Measurements from ENCODE around the gene PPFIBP1.
A peak's percentile ranks its signal among the peaks of the same experiment; 100 is the strongest.
"Not testable (repeated sequence)": the region's sequence is repeated elsewhere in the genome, so short reads cannot be mapped to it uniquely, and the experiment has no call there.

PPFIBP1 gene

GRCh38 chr12:27652174-27652763 is 128.3 kb downstream of the PPFIBP1 start:
- H3K4me1 ChIP-seq: no peaks in the 10 kb centered on the region
- H3K36me3 ChIP-seq: peaks cover 4 to 27% (median 11%) of the 10 kb centered on the region in 3 donors
- H3K27me3 ChIP-seq: no peaks in the 10 kb centered on the region
- H3K4me3 ChIP-seq: no peak overlapping the region
- TF ChIP-seq CTCF (IDR thresholded peaks at IDR 0.05): peak; percentile 83 to 85
- peak in 1 of 2 donors; percentile 46 for DNase-seq
- intact Hi-C loops (cut with DNase I; ENCODE audit: low total_unique reads): loop anchor here (5.0 kb wide), 1 partner anchor 225 kb away; no protein-coding TSS in a partner anchor
- no peak overlapping the region for H3K27ac ChIP-seq
- no peaks in the 10 kb centered on the region for H3K9me3 ChIP-seq

DNA sequence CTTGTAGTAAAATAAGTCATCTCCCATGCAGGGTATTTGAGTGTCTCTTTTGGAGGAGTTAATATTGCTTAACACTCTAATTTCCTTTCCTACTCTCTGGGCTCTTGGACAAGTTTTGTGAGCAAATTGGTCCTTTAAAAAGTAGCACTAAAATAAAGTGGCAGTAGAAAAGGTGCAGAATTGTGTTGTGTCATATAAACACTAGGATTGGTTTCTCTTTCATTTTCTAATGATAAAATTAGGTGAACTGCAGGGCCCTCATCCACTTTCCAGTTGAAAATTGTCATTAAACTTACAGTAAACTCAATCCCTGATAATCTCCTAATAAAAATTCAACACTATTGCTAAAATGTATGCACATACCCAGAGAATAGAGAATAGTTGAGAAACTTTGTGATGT is 129.7 kb downstream of the PPFIBP1 start:
- H3K36me3 ChIP-seq: peaks cover 4 to 33% (median 7%) of the 10 kb centered on the region in 3 donors
- H3K27me3 ChIP-seq: no peaks in the 10 kb centered on the region
- H3K27ac ChIP-seq: no peak overlapping the region
- no peak overlapping the region for H3K4me3 ChIP-seq
- H3K4me1 ChIP-seq: no peaks in the 10 kb centered on the region
- DNase-seq: no peak
- TF ChIP-seq CTCF (IDR thresholded peaks at IDR 0.05): no peak
- intact Hi-C loops (cut with DNase I; ENCODE audit: low total_unique reads): loop anchor here (5.0 kb wide), 1 partner anchor 226 kb away; no protein-coding TSS in a partner anchor
- H3K9me3 ChIP-seq: no peaks in the 10 kb centered on the region

GRCh38 chr12:27655476-27655875 is 131.5 kb downstream of the PPFIBP1 start:
- peaks cover 0 to 27% (median 8%) of the 10 kb centered on the region in 3 donors for H3K36me3 ChIP-seq
- H3K4me1 ChIP-seq; DNase-seq; intact Hi-C loops (cut with DNase I; ENCODE audit: low total_unique reads); H3K9me3 ChIP-seq; H3K27me3 ChIP-seq; H3K4me3 ChIP-seq; H3K27ac ChIP-seq: not testable (repeated sequence)

GRCh38 chr12:27657296-27657695 is 133.3 kb downstream of the PPFIBP1 start:
- no peak for DNase-seq
- H3K36me3 ChIP-seq: peaks cover 7 to 37% (median 22%) of the 10 kb centered on the region in 3 donors
- H3K27me3 ChIP-seq: no peaks in the 10 kb centered on the region
- no peak overlapping the region for H3K4me3 ChIP-seq
- no peak for TF ChIP-seq CTCF (IDR thresholded peaks at IDR 0.05)
- intact Hi-C loops (cut with DNase I; ENCODE audit: low total_unique reads): no loop called here
- H3K27ac ChIP-seq: no peak overlapping the region
- no peaks in the 10 kb centered on the region for H3K4me1 ChIP-seq
- no peaks in the 10 kb centered on the region for H3K9me3 ChIP-seq

GRCh38 chr12:27665704-27666103 is 141.7 kb downstream of the PPFIBP1 start:
- no peak for TF ChIP-seq CTCF (IDR thresholded peaks at IDR 0.05)
- Histone ChIP-seq H3K4me3 (no peak overlapping the region), H3K27me3 (no peaks in the 10 kb centered on the region), H3K4me1 (peaks cover 0 to 26% (median 0%) of the 10 kb centered on the region in 4 donors), H3K27ac (no peak overlapping the region), H3K9me3 (no peaks in the 10 kb centered on the region), H3K36me3 (peaks cover 14 to 39% (median 33%) of the 10 kb centered on the region in 3 donors)
- DNase-seq: no peak
- intact Hi-C loops (cut with DNase I; ENCODE audit: low total_unique reads): no loop called here

DNA sequence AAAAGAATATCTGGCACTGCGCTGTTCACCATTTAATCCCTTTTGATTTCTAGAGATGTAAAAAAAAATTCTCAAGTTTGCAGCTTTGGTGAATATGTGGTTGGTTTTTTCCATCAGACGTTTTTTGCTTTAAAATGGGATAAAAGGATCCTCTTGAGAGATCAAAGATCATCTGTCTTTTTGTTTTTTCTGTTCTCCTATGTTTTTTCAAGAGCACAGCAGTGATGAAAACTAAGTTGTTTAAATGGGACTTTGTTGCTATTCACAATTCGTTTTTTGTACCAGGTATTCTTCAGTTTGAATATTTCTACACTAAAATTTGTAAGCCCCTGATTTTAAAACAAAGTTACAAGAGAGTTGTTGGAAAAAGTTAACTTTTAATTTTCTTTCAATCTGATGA is 142.5 kb downstream of the PPFIBP1 start:
- peaks cover 0 to 27% (median 0%) of the 10 kb centered on the region in 4 donors for H3K4me1 ChIP-seq
- intact Hi-C loops (cut with DNase I; ENCODE audit: low total_unique reads): no loop called here
- peak overlapping the region; percentile 56 to 61 for H3K27ac ChIP-seq
- no peak for TF ChIP-seq CTCF (IDR thresholded peaks at IDR 0.05)
- DNase-seq: no peak
- peaks cover 8 to 31% (median 25%) of the 10 kb centered on the region in 3 donors for H3K36me3 ChIP-seq
- no peaks in the 10 kb centered on the region for H3K9me3 ChIP-seq
- no peaks in the 10 kb centered on the region for H3K27me3 ChIP-seq
- H3K4me3 ChIP-seq: no peak overlapping the region
